ENCODE measurements around the gene OTOF. TPM values are rescaled to one million over a fixed set of nuclear protein-coding genes. Genes with fewer than 3 reads are reported as not detected.

OTOF gene
- total RNA-seq, 1 donor: not detected

DNA sequence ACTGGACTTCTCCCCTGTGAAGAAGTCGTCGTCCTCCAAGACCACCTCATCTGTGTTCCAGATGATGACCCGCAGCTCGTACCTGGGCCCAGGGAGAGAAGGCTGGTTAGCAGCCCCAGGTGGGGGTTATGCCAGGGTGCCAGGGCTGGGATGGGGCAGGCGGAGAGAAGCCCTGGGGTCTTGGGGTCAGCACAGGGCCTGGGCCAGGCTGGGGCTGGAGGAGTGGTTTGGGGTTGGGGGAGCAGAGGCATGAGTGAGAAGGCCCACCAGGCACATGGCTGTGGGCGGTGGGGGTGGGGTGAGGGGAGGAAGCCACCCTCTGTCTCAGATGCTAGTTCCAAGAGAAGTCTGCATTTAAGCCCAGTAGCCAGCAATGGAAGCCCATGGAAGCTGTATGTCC lies 15.8 kb downstream of the OTOF start:
- Histone ChIP-seq H3K4me1 (ENCODE audit: insufficient read depth, low read length) (no peaks in the 10 kb centered on the region), H4K20me1 (ENCODE audit: insufficient read depth, low read length) (no peaks in the 10 kb centered on the region), H3K79me2 (ENCODE audit: insufficient read depth, low read length) (no peaks in the 10 kb centered on the region), H3K27me3 (ENCODE audit: insufficient read depth, low read length) (no peaks in the 10 kb centered on the region), H2AFZ (ENCODE audit: low read length) (no peak overlapping the region), H3K4me3 (ENCODE audit: insufficient read depth, low read length) (no peak overlapping the region), H3K4me2 (ENCODE audit: insufficient read depth, low read length) (no peak overlapping the region), H3K36me3 (ENCODE audit: insufficient read depth, low read length) (no peaks in the 10 kb centered on the region), H3K9me3 (ENCODE audit: low read depth, low read length) (no peaks in the 10 kb centered on the region), H3K27ac (ENCODE audit: low read depth, low read length) (no peak overlapping the region)
- DNase-seq (ENCODE audit: insufficient read length, low spot score, missing footprints): no peak
- TF ChIP-seq, protein P1, sequence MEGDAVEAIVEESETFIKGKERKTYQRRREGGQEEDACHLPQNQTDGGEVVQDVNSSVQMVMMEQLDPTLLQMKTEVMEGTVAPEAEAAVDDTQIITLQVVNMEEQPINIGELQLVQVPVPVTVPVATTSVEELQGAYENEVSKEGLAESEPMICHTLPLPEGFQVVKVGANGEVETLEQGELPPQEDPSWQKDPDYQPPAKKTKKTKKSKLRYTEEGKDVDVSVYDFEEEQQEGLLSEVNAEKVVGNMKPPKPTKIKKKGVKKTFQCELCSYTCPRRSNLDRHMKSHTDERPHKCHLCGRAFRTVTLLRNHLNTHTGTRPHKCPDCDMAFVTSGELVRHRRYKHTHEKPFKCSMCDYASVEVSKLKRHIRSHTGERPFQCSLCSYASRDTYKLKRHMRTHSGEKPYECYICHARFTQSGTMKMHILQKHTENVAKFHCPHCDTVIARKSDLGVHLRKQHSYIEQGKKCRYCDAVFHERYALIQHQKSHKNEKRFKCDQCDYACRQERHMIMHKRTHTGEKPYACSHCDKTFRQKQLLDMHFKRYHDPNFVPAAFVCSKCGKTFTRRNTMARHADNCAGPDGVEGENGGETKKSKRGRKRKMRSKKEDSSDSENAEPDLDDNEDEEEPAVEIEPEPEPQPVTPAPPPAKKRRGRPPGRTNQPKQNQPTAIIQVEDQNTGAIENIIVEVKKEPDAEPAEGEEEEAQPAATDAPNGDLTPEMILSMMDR (IDR thresholded peaks at IDR 0.05; ENCODE audit: extremely low read depth, low read depth, low read length): no peak

DNA sequence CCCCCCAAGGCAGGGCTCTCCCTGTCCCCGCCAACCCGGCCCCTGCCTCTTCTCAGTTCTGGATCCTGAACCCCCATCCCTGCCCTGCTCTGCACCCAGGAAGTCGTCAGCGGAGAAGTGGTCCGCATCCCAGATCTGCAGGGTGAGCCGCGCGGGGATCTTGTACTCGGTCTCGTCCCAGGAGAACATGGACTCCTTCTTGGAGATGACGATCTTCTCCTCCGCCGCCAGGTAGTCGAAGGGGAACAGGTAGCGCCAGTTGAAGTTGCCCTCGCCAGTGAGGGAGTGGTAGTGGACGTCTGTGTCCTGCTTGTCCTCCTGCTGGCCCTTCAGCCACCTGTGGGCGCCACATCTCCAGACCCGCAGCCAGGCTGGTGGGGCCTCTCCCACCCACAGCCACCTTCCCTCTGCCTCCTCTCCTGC lies 16.3 kb downstream of the OTOF start:
- H3K27me3 ChIP-seq (ENCODE audit: insufficient read depth, low read length): no peaks in the 10 kb centered on the region
- TF ChIP-seq, protein P1 (IDR thresholded peaks at IDR 0.05; ENCODE audit: extremely low read depth, low read depth, low read length): no peak
- no peaks in the 10 kb centered on the region for H3K36me3 ChIP-seq (ENCODE audit: insufficient read depth, low read length)
- no peak overlapping the region for H3K4me2 ChIP-seq (ENCODE audit: insufficient read depth, low read length)
- no peaks in the 10 kb centered on the region for H3K9me3 ChIP-seq (ENCODE audit: low read depth, low read length)
- H3K27ac ChIP-seq (ENCODE audit: low read depth, low read length): no peak overlapping the region
- H3K4me1 ChIP-seq (ENCODE audit: insufficient read depth, low read length): no peaks in the 10 kb centered on the region
- H3K79me2 ChIP-seq (ENCODE audit: insufficient read depth, low read length): no peaks in the 10 kb centered on the region
- H3K4me3 ChIP-seq (ENCODE audit: insufficient read depth, low read length): no peak overlapping the region
- no peaks in the 10 kb centered on the region for H4K20me1 ChIP-seq (ENCODE audit: insufficient read depth, low read length)
- no peak overlapping the region for H2AFZ ChIP-seq (ENCODE audit: low read length)
- DNase-seq (ENCODE audit: insufficient read length, low spot score, missing footprints): peak; percentile 31

DNA sequence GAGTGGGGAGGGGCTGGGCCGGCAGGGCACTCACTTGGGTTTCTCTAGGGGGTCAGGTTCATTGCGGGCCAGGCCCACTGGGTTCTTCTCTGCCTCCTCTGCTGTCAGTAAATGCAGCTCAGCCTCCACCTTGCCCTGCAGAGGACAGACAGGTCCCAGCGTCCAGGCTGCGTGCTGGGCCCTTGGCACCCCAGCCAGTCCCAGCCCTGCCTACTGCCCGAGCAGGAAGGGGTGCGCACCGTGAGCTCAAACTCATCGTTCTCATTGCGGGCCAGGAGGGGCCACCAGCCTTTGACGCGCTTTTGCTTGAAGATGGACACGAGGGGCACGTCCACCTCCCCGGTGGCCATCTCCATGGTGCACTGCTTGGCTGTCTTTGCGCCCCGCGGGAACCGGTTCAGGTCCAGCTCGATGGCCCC lies 17.3 kb downstream of the OTOF start:
- TF ChIP-seq, protein P1 (IDR thresholded peaks at IDR 0.05; ENCODE audit: extremely low read depth, low read depth, low read length): no peak
- H3K9me3 ChIP-seq (ENCODE audit: low read depth, low read length): no peaks in the 10 kb centered on the region
- no peak for DNase-seq (ENCODE audit: insufficient read length, low spot score, missing footprints)

DNA sequence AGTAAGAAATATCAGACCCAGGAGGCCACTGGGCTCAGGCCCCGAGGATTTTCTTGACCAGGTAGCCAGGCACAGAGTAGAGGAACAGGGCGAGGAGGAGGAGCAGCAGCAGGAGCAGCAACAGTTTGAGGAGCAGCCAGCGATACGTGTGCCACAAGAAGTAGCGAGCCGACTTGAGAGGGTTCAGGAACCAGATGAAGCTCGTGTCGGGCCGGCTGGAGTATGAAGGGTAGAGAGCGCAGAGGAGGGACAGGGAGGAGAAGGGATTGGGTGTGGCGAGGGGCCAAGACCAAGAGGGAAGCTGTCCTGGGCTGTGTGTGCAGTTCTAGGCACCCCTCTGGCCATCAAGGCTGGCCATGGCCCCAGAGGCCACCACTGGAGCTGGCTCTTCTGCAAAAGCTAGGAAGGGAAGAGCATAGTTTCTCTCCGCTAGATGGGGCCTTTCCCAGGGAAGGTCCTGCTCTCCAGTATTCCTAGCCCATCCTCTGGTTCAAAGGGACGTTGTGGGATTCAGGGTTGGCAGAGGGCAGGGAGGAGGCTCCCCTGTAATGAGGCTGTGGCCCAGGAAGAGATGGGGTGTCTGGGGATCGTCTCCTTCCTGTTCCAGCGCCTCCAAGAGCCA lies 17.8 kb downstream of the OTOF start:
- no peak overlapping the region for H3K4me2 ChIP-seq (ENCODE audit: insufficient read depth, low read length)
- H3K27me3 ChIP-seq (ENCODE audit: insufficient read depth, low read length): no peaks in the 10 kb centered on the region

More for the DNA sequence above, 17.3 kb downstream of the OTOF start:
- H3K4me2 ChIP-seq (ENCODE audit: insufficient read depth, low read length): no peak overlapping the region
- no peak overlapping the region for H2AFZ ChIP-seq (ENCODE audit: low read length)
- H3K36me3 ChIP-seq (ENCODE audit: insufficient read depth, low read length): no peaks in the 10 kb centered on the region
- no peaks in the 10 kb centered on the region for H3K27me3 ChIP-seq (ENCODE audit: insufficient read depth, low read length)
- H3K4me1 ChIP-seq (ENCODE audit: insufficient read depth, low read length): no peaks in the 10 kb centered on the region
- H3K27ac ChIP-seq (ENCODE audit: low read depth, low read length): no peak overlapping the region
- no peaks in the 10 kb centered on the region for H3K79me2 ChIP-seq (ENCODE audit: insufficient read depth, low read length)
- no peak overlapping the region for H3K4me3 ChIP-seq (ENCODE audit: insufficient read depth, low read length)
- H4K20me1 ChIP-seq (ENCODE audit: insufficient read depth, low read length): no peaks in the 10 kb centered on the region

More for the DNA sequence above, 17.8 kb downstream of the OTOF start:
- Histone ChIP-seq H4K20me1 (ENCODE audit: insufficient read depth, low read length) (no peaks in the 10 kb centered on the region), H3K4me3 (ENCODE audit: insufficient read depth, low read length) (no peak overlapping the region), H3K27ac (ENCODE audit: low read depth, low read length) (no peak overlapping the region), H3K79me2 (ENCODE audit: insufficient read depth, low read length) (no peaks in the 10 kb centered on the region), H3K36me3 (ENCODE audit: insufficient read depth, low read length) (no peaks in the 10 kb centered on the region), H2AFZ (ENCODE audit: low read length) (no peak overlapping the region), H3K4me1 (ENCODE audit: insufficient read depth, low read length) (no peaks in the 10 kb centered on the region), H3K9me3 (ENCODE audit: low read depth, low read length) (no peaks in the 10 kb centered on the region)
- TF ChIP-seq, protein P1 (IDR thresholded peaks at IDR 0.05; ENCODE audit: extremely low read depth, low read depth, low read length): peak; percentile 11
- peak; percentile 68 for DNase-seq (ENCODE audit: insufficient read length, low spot score, missing footprints)

Data from osteoblast (primary cell).